NT2/D1 (cell line): ENCODE results near the gene NLRC4.

ENCODE experiments used
- SUZ12 ChIP-seq: IDR thresholded peaks from 2 replicates; pipeline ENCODE4 v1.6.1; 2011; ENCODE audit not compliant: insufficient read length, insufficient read depth; ENCODE audit errors: extremely low read depth
- YY1 ChIP-seq: IDR thresholded peaks from 2 replicates; pipeline ENCODE4 v1.6.1; 2011; ENCODE audit not compliant: insufficient read length, insufficient read depth

GRCh38 chr2:32182667-32183066 lies 82.0 kb downstream of the NLRC4 start:
- no peak for TF ChIP-seq SUZ12
- TF ChIP-seq YY1, result no peak
